Heart left ventricle (tissue), 13 donors: ENCODE measurements around the gene NETO2.

ENCODE experiments used
- POLR2A ChIP-seq, 2 donors: fragments of 450-650 bp; IDR thresholded peaks; one replicate each; pipeline ENCODE4 v1.6.1; 2017; ENCODE audit warnings: antibody characterized with exemption in 2 of 2, mild to moderate bottlenecking in 2 of 2, moderate library complexity in 2 of 2
- TF ChIP-seq, protein P1 (sequence below), 12 donors: fragments of 200-600 bp; sonication (generic) in 4 of 12; IDR thresholded peaks; one replicate each; pipeline versions ENCODE4 v1.5.0 to v1.8.0; 2018 to 2022; ENCODE audit warnings: antibody characterized with exemption in 12 of 12, mild to moderate bottlenecking in 5 of 12
- donor health status: ischemic (EF 13 %, LVEDD 7.1; RV severe dilation, severe dysfunction).
- donor health status: DM: no; HTN: yes; CAD: no.
- donor health status: DM: no; HTN: no; CAD: no.
- donor health status: ischemic (EF 25% LVEDD 6.9; RV normal size, moderate dysfunction).
- donor health status: ischemic (EF 25% LVEDD 5.7; RV mildly dilated, moderate dysfunction).
- donor health status: ischemic (EF 35%, LVEDD 5.7; RV mildly dilated, moderate dysfunction).
- donor health status: nonischemic (EF 11% LVEDD 7.7; RV severe dilation, severe dysfunction).
- donor health status: DM: yes; HTN: yes; CAD: no.
- donor health status: PGD.
- donor health status: ischemic (EF 29% LVEDD 5.4; RV normal size, mild dysfunction).
- donor health status: nonischemic (EF 23%, LVEDD 6.1; RV moderate dilation, normal function).

DNA sequence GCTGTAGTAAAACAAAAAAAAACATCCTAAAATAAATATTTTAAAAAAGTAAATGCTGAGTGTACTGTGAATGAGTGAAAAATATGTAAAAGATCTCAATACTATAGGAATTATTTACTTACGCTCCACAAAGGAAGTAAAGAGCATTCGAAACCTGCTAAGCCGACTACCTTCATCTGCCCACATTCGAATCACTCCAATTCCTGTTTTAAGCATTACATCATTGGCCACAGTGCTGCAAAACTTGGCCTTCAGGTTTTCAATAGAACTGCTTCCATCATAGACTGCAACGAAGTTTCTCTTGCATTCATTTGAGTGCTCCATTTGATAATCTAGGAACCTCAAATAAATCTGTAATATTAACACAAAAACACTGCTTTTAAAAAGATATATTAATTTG lies 34.4 kb downstream of the NETO2 start:
- TF ChIP-seq, protein P1, sequence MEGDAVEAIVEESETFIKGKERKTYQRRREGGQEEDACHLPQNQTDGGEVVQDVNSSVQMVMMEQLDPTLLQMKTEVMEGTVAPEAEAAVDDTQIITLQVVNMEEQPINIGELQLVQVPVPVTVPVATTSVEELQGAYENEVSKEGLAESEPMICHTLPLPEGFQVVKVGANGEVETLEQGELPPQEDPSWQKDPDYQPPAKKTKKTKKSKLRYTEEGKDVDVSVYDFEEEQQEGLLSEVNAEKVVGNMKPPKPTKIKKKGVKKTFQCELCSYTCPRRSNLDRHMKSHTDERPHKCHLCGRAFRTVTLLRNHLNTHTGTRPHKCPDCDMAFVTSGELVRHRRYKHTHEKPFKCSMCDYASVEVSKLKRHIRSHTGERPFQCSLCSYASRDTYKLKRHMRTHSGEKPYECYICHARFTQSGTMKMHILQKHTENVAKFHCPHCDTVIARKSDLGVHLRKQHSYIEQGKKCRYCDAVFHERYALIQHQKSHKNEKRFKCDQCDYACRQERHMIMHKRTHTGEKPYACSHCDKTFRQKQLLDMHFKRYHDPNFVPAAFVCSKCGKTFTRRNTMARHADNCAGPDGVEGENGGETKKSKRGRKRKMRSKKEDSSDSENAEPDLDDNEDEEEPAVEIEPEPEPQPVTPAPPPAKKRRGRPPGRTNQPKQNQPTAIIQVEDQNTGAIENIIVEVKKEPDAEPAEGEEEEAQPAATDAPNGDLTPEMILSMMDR (IDR thresholded peaks at IDR 0.05): no peak
- TF ChIP-seq POLR2A (IDR thresholded peaks at IDR 0.05): no peak
